GM20000 (cell line): ENCODE results near the gene HOXB7.

ENCODE experiments used
- DNase-seq: peaks from one replicate; pipeline ENCODE4 v3.0.0; 2012; ENCODE audit warnings: low spot score
- TF ChIP-seq, protein P1 (sequence below): IDR thresholded peaks from 2 replicates; pipeline ENCODE4 v1.5.1; 2012; ENCODE audit warnings: mild to moderate bottlenecking, control low read depth; ENCODE audit errors: extremely low read depth, missing control alignments

The HOXB7 gene

DNA sequence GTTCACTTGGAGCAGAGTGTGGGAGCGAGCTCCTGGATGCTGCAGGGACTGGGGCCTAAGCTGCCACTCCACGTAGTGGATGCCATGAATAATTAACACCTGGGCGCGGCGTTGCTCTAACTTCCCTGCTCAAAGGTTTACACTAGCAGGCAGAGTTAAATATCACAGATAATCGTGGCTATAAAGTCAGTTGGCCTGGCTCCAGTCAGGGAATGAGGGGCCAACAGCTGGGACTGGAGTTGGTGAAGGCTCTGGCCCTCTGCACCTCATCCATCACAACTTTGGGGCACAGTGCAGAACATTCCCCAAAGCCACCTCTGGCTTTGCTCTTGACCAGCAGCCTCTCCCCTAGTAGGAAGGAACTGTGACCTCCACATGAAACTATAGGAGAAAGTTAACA lies 43.6 kb downstream of the HOXB7 start:
- TF ChIP-seq, protein P1, sequence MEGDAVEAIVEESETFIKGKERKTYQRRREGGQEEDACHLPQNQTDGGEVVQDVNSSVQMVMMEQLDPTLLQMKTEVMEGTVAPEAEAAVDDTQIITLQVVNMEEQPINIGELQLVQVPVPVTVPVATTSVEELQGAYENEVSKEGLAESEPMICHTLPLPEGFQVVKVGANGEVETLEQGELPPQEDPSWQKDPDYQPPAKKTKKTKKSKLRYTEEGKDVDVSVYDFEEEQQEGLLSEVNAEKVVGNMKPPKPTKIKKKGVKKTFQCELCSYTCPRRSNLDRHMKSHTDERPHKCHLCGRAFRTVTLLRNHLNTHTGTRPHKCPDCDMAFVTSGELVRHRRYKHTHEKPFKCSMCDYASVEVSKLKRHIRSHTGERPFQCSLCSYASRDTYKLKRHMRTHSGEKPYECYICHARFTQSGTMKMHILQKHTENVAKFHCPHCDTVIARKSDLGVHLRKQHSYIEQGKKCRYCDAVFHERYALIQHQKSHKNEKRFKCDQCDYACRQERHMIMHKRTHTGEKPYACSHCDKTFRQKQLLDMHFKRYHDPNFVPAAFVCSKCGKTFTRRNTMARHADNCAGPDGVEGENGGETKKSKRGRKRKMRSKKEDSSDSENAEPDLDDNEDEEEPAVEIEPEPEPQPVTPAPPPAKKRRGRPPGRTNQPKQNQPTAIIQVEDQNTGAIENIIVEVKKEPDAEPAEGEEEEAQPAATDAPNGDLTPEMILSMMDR: no peak
- no peak for DNase-seq

DNA sequence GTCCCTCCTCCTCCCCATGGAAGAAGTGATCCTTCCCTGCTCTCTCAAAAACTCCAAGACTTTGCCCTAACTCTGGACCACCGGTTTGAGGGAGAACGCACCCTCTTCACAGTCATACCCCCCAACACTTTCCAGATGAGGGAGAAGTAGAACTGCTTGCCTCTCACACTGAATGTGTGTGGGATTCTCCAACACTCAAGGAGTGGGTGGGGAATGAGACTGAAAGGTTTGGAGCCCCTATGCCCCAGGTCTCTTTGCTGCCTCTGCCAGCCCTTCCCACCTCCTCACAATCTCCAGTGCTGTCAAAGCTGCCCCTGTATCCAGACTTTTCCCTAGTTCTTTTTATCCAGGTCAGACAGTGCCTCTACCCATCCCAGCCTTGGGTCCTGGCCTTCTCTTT lies 44.1 kb downstream of the HOXB7 start:
- TF ChIP-seq, protein P1: no peak
- no peak for DNase-seq

DNA sequence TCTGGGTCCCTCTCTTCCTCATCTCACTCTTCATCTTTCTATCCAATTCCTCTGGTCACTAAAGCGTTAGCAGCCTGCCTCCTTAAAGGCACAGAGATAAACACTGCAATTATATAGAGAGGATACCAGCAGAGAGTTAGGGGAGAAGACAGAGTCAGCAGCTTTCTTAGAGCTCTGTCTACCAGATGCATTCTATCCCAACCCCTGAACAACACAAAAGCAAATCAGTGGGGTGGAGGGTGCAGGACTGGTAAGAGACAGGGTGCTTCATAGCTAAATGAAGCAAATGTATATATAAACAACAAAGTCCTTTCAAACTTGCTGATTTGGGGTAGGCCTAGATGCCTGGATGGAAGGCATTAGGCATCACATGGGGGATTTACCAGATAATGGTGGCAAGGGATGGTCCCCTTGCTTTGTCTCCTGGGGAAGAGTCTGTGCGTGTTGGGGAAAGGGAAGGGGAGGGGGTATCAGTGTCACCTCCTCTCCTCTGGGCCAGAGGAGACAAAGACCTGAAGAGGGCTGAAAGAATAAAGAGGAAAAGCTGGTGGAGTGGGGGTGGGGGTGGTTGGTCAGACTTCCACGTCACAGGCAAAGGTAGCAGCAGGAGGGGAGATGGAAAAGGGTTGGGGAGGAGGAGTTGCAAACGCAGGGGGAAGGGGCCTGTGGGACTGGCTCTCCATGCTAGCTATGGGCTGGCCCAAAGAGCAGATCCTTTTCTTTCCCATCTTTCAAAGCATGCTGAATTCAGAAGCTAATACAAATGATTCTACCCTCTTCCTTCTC lies 44.7 kb downstream of the HOXB7 start:
- TF ChIP-seq, protein P1: no peak

DNA sequence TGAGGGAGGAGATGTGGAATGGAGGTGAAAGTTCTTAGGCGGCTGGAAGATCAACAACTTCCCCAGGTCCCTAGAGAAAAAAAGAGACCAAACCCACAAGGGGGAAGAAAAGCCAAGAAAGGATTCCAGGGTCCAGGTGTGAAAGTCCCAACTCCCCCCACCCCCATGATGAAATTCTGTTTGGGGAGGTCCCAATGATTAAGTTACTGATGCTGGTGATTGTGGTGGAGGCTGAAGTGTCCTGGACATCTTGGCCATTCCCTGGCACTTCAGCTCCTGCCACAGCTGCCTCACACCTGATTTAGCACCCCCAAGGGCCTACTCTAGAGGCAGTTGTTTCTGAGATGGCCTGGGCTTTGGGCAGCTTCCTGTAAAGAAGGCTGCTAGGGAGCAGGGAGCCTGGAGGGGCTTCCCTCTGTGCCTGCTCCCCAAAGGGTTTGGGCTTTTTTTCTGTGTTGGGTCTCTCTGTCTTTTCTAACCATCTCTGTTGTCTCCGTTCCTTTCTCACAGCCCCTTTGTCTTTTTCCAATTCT lies 45.7 kb downstream of the HOXB7 start:
- TF ChIP-seq, protein P1: no peak
- DNase-seq: no peak

More for the DNA sequence above, 44.7 kb downstream of the HOXB7 start:
- no peak for DNase-seq

DNA sequence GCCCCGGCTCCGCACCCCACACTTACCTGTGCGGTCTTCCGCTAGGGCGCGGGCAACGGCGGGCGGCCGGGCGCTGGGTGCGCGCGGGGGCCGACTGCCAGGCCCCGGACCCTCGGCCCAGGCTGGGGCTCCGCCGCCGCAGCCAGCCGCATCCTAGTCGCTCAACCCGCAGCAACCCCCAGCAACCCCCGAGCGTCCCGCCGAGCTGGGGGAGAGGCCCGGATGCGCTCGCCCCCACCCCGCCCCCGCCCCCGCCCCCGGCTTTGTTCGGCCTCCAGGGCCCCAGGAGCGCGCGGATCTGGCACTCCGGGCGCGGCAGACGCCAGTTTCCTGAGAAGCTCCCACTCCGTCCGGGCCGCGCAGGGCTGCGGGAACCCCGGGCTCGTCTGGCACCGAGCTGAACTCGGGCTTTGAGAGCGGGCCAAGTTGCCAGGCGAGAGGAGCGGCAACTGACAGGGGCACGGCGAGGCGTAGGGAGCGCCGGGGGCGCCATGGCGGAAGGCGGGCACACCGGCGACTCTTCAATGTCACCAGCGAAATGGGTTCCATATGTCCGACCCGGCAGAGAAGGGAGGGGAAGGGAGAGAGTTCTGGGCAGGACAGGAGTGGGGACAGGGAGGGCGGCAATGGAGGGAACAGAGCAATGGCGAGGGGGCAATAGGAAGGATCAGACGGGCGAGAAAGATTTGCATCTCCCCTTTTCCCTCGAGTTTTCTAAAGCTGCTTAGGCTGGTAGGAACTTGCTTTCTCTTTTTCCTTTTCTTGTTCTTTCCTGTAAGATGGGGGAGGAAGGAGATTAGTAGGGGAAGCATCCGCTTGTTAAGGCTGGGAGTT lies 46.4 kb downstream of the HOXB7 start:
- TF ChIP-seq, protein P1: no peak
- DNase-seq: no peak

DNA sequence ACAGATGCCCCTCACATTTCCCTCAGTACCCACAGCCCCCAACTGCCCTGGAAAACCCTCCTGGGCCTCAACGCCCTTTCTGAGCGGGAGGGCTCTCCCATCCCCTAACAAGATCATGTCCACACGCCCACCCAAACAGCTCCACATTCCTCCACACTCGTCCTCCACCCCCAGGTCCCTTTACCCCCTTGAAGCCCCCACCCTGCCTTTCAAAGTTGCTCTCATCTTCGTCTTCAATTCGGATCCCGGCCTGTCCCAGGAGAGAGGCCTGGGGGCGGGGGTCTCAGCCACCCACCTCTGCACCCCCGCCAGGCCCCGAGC lies 47.0 kb downstream of the HOXB7 start:
- DNase-seq: no peak
- TF ChIP-seq, protein P1: no peak

DNA sequence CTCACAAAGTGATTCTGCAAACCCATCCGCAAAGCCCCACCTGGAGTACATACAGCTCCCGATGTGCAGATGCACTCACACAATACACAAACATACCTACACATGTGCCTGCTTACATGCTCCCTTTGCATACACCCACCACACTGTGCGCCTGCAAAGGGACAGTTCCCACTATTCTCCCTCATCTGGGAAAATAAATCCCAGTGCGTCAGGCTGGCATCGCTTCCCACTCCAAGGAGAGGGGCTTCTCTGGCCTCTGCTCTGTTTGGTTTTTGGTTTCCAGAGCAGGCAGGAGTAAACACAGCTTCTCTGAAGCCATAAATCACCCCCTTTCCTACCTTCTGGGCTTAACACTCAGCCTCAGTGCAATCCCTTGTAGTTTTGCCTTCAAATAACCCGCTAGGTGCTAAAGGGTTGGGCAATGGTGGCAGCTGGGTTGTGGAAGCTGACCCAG lies 47.4 kb downstream of the HOXB7 start:
- TF ChIP-seq, protein P1: no peak

More for the DNA sequence above, 47.4 kb downstream of the HOXB7 start:
- no peak for DNase-seq
